NCI-H2196 treated with DMSO at 0.1 percent for 48 hours (cell line): ENCODE results near the gene RIT2.
"Not testable (repeated sequence)": the region's sequence is repeated elsewhere in the genome, so short reads cannot be mapped to it uniquely, and the experiment has no call there.

Experiments used
- DNase-seq: peaks from one replicate; lab custom pipeline; 2025; ENCODE audit not compliant: unreplicated experiment; lab: John Stamatoyannopoulos, UW

The RIT2 gene

GRCh38 chr18:42778024-42778423 is 337.5 kb downstream of the RIT2 start:
- no peak for DNase-seq

GRCh38 chr18:42773870-42774269 is 341.6 kb downstream of the RIT2 start:
- DNase-seq = no peak

GRCh38 chr18:42771936-42772335 is 343.5 kb downstream of the RIT2 start:
- no peak for DNase-seq

- DNase-seq = no peak
Measured at GRCh38 chr18:42765302-42765701, 350.2 kb downstream of the RIT2 start.

- DNase-seq = no peak
Measured at GRCh38 chr18:42760290-42760689, 355.2 kb downstream of the RIT2 start.

- DNase-seq = no peak
Measured at GRCh38 chr18:42758852-42759251, 356.6 kb downstream of the RIT2 start.

GRCh38 chr18:42756214-42756613 is 359.3 kb downstream of the RIT2 start:
- no peak for DNase-seq

GRCh38 chr18:42752916-42753315 is 362.6 kb downstream of the RIT2 start:
- no peak for DNase-seq

- no peak for DNase-seq
Measured at GRCh38 chr18:42746794-42747193, 368.7 kb downstream of the RIT2 start.

GRCh38 chr18:42745931-42746330 is 369.6 kb downstream of the RIT2 start:
- no peak for DNase-seq

- no peak for DNase-seq
Measured at GRCh38 chr18:42745171-42745570, 370.3 kb downstream of the RIT2 start.

GRCh38 chr18:42743373-42744138 is 371.9 kb downstream of the RIT2 start:
- no peak for DNase-seq

- DNase-seq = no peak
Measured at GRCh38 chr18:42742969-42743368, 372.5 kb downstream of the RIT2 start.

- no peak for DNase-seq
Measured at GRCh38 chr18:42742474-42742873, 373.0 kb downstream of the RIT2 start.

GRCh38 chr18:42741805-42742347 is 373.6 kb downstream of the RIT2 start:
- not testable (repeated sequence) for DNase-seq

GRCh38 chr18:42741299-42741698 is 374.2 kb downstream of the RIT2 start:
- not testable (repeated sequence) for DNase-seq

- no peak for DNase-seq
Measured at GRCh38 chr18:42736074-42736473, 379.4 kb downstream of the RIT2 start.

- DNase-seq = no peak
Measured at GRCh38 chr18:42734520-42734919, 381.0 kb downstream of the RIT2 start.

GRCh38 chr18:42730272-42730671 is 385.2 kb downstream of the RIT2 start:
- DNase-seq = no peak

GRCh38 chr18:42719221-42719620 is 396.3 kb downstream of the RIT2 start:
- DNase-seq = no peak

- no peak for DNase-seq
Measured at GRCh38 chr18:42712065-42712464, 403.4 kb downstream of the RIT2 start.

GRCh38 chr18:42707080-42707479 is 408.4 kb downstream of the RIT2 start:
- no peak for DNase-seq

- DNase-seq = peak; percentile 91
Measured at GRCh38 chr18:42706618-42707017, 408.9 kb downstream of the RIT2 start.
